ENCODE measurements around the gene PPFIA1. TPM values are rescaled to one million over a fixed set of nuclear protein-coding genes. Genes with fewer than 3 reads are reported as not detected.
A peak's percentile ranks its signal among the peaks of the same experiment; 100 is the strongest.

Gene PPFIA1
- total RNA-seq, 1 experiment from 2014 or later = 63.4 TPM

DNA sequence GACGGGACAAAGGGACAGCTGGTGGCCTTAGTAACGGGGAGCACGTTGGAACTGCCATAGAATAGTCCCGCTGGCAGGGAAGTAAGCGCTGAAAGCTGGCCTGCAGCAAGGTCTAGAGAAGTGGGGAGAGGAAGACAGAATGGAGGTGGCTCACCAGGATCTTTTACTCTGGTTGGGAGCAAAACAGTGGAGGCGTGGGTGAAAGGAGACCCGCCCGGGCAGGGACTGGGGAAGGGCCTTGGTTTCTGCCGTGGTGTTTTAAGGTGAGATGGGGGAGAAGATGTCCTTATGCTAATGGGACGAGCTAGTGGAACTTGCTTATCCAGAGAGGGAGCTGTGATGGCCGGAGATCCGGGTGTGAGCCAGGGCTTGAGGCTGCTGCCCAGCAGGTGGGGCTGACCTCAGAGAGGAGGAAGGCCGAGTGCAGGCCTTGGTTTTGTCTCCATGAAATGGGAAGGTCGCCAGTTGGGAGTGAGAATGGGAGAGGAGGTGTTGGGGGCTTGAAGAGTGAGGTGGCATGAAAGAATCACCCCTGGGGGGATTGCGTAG lies 71.5 kb downstream of the PPFIA1 start:
- Mint-ChIP-seq H3K27me3 (ENCODE audit: low read depth) (no peaks in the 10 kb centered on the region; the same call in 1 of the 2 replicates), H3K27ac (peak overlapping the region; percentile 34 to 92 (median 65); a peak in 5 of 7 replicates), H3K9me3 (no peaks in the 10 kb centered on the region)

More for the DNA sequence above, 71.5 kb downstream of the PPFIA1 start:
- H3K23ac ChIP-seq (ENCODE audit: insufficient read length, low read depth, low read length) = no peak overlapping the region
- no peaks in the 10 kb centered on the region for H3K4me1 ChIP-seq (ENCODE audit: insufficient read depth, low read length)
- H3K14ac ChIP-seq (ENCODE audit: insufficient read depth, low read length) = no peak overlapping the region; the same call in 1 of the 2 replicates
- no peak overlapping the region for H3K56ac ChIP-seq (ENCODE audit: insufficient read length, low read depth, low read length)
- no peak overlapping the region for H2BK120ac ChIP-seq (ENCODE audit: low read depth, low read length, poor library complexity, severe bottlenecking)
- no peak overlapping the region for H3K4ac ChIP-seq (ENCODE audit: low read depth, low read length)
- no peaks in the 10 kb centered on the region for H3K27me3 ChIP-seq (ENCODE audit: insufficient read depth, low read length)
- no peaks in the 10 kb centered on the region for H3K79me1 ChIP-seq (ENCODE audit: insufficient read depth, low read depth, low read length, poor library complexity, severe bottlenecking)
- H3K18ac ChIP-seq (ENCODE audit: insufficient read length, low read depth, low read length) = no peak overlapping the region
- no peak overlapping the region for H3T11ph ChIP-seq (ENCODE audit: low read length)
- Mint-ChIP-seq H3K4me1 (peaks cover 5% of the 10 kb centered on the region in 2 experiments; a peak in 3 of 4 replicates), H3K36me3 (ENCODE audit: insufficient read depth in 1 of 3, low read depth in 3 of 3) (peaks cover 52 to 81% (median 78%) of the 10 kb centered on the region in 3 experiments), H3K4me3 (no peak overlapping the region)
- no peak overlapping the region for H2AFZ ChIP-seq (ENCODE audit: low read length)
- H2BK12ac ChIP-seq (ENCODE audit: insufficient read length, low read depth, low read length) = no peak overlapping the region
- DNase-seq = no peak
- no peak for TF ChIP-seq CTCF (conservative IDR thresholded peaks at IDR 0.05)
- WGBS (ENCODE audit: extremely low coverage, insufficient read length, low lambda C conversion rate) = no CpG with 5 or more reads among the region's 15 CpGs
- H2BK5ac ChIP-seq (ENCODE audit: insufficient read length, low read length) = no peak overlapping the region
- no peak overlapping the region for H4K91ac ChIP-seq (ENCODE audit: insufficient read length, low read depth, low read length)
- H4K8ac ChIP-seq (replicated peaks; ENCODE audit: insufficient read length, low read depth, low read length) = no peak overlapping the region
- H3K9ac ChIP-seq (ENCODE audit: extremely low read depth, insufficient read length, low read length) = no peak overlapping the region
- H4K20me1 ChIP-seq (ENCODE audit: control insufficient read depth, insufficient read depth, insufficient read length) = peaks cover 7% of the 10 kb centered on the region
- H2BK15ac ChIP-seq (ENCODE audit: low read depth, low read length) = no peak overlapping the region
- no peaks in the 10 kb centered on the region for H3K79me2 ChIP-seq (ENCODE audit: insufficient read depth, low read length)
- no peaks in the 10 kb centered on the region for H3K23me2 ChIP-seq (ENCODE audit: insufficient read length, low read depth, low read length, poor library complexity, severe bottlenecking)
- H3K4me2 ChIP-seq (ENCODE audit: insufficient read depth, insufficient read length, low read length) = no peak overlapping the region
- no peak overlapping the region for H2BK20ac ChIP-seq (ENCODE audit: low read depth, low read length, poor library complexity, severe bottlenecking)
- no peak overlapping the region for H2AK5ac ChIP-seq (ENCODE audit: insufficient read length, low read length)
- H4K5ac ChIP-seq (ENCODE audit: insufficient read length, low read depth, low read length) = no peak overlapping the region
- H3K9me3 ChIP-seq (ENCODE audit: control insufficient read depth, low read depth, low read length) = no peaks in the 10 kb centered on the region
- no peak overlapping the region for H3K27ac ChIP-seq (ENCODE audit: insufficient read length, low read depth, low read length)

All from H9 (cell line).